ENCODE results near the gene OR2A1.
A peak's percentile ranks its signal among the peaks of the same experiment; 100 is the strongest.
"Not testable (repeated sequence)": the region's sequence is repeated elsewhere in the genome, so short reads cannot be mapped to it uniquely, and the experiment has no call there.

The OR2A1 gene

DNA sequence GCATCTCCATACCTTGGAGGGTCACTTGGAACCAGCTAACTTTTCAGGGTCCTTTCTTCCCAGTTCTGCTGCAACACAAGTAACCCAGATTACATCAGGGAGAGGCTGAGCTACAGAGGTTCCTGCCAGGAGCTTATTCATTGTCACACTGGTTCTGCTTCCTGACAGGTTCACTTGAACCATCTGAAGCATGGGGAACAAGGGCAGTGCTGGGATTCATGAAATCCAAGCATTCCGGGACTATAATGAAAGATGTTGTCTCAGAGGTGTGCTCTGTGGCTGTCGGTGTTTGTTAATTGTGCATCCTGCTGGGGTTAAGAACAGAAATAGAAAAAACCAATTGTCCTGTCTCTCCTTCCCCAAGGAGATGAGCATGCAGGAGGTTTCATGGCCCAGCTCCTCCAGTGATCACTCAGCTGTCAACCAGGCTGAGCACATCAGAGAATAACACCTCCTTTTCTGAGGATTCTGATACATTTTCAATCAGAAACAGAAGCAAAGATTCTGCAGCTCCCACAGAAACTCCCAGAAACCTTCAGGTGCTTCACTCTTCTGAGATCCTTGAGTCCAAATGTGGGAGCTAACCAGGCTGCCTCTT, at the start of gene OR2A1:
TSS of gene OR2A1 (plus strand) at position 548 of the 598 bp plus-strand sequence. CDS start 5,706 bp downstream, outside the sequence.
- not testable (repeated sequence) for TF ChIP-seq YY1 (IDR thresholded peaks at IDR 0.05; ENCODE audit: low read depth); FOXM1 (IDR thresholded peaks at IDR 0.05; ENCODE audit: borderline replicate concordance, low read depth); TAF1 (IDR thresholded peaks at IDR 0.05; ENCODE audit: low read depth)

- not testable (repeated sequence) for TF ChIP-seq TCF12, ZBTB7A (IDR thresholded peaks at IDR 0.05; ENCODE audit: low read depth)
- TF ChIP-seq, protein P1, sequence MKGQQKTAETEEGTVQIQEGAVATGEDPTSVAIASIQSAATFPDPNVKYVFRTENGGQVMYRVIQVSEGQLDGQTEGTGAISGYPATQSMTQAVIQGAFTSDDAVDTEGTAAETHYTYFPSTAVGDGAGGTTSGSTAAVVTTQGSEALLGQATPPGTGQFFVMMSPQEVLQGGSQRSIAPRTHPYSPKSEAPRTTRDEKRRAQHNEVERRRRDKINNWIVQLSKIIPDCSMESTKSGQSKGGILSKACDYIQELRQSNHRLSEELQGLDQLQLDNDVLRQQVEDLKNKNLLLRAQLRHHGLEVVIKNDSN (IDR thresholded peaks at IDR 0.05), result not testable (repeated sequence)
Measured at GRCh38 chr7:144264692-144265091, 47.5 kb upstream of the OR2A1 start, which contains the start of gene OR2A7. Gene OR2A7, minus strand, starts transcription at chr7:144264792. Its CDS starts 5,164 bp downstream, at chr7:144259628.

GRCh38 chr7:144269188-144269587, 43.0 kb upstream of the OR2A1 start, which contains the start of gene CTAGE8:
Gene CTAGE8, minus strand, starts transcription at chr7:144269288. Its CDS starts 38 bp downstream, at chr7:144269250.
- TF ChIP-seq ZBTB7A (IDR thresholded peaks at IDR 0.05; ENCODE audit: low read depth); EP300 (IDR thresholded peaks at IDR 0.05; ENCODE audit: borderline replicate concordance): not testable (repeated sequence)
- TF ChIP-seq, protein P2, sequence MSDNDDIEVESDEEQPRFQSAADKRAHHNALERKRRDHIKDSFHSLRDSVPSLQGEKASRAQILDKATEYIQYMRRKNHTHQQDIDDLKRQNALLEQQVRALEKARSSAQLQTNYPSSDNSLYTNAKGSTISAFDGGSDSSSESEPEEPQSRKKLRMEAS (IDR thresholded peaks at IDR 0.05), result not testable (repeated sequence)

GRCh38 chr7:144325868-144326267, 13.6 kb downstream of the OR2A1 start:
- TF ChIP-seq CEBPB (IDR thresholded peaks at IDR 0.05), result peak; percentile 23; the same call in 1 of the 2 replicates

- TF ChIP-seq TEAD4 (IDR thresholded peaks at IDR 0.05); CREB1 (IDR thresholded peaks at IDR 0.05; ENCODE audit: low read depth); EGR1 (IDR thresholded peaks at IDR 0.05): not testable (repeated sequence)
Measured at GRCh38 chr7:144355176-144355822, 43.1 kb downstream of the OR2A1 start, which contains the start of gene ARHGEF5. Gene ARHGEF5, plus strand, starts transcription at chr7:144355402. Its CDS starts 7,268 bp downstream, at chr7:144362670.
